ENCODE measurements around the gene FBXO44. TPM values are rescaled to one million over a fixed set of nuclear protein-coding genes. Genes with fewer than 3 reads are reported as not detected.

FBXO44 gene
- total RNA-seq, 1 experiment from 2014 or later = 19.3 TPM

DNA sequence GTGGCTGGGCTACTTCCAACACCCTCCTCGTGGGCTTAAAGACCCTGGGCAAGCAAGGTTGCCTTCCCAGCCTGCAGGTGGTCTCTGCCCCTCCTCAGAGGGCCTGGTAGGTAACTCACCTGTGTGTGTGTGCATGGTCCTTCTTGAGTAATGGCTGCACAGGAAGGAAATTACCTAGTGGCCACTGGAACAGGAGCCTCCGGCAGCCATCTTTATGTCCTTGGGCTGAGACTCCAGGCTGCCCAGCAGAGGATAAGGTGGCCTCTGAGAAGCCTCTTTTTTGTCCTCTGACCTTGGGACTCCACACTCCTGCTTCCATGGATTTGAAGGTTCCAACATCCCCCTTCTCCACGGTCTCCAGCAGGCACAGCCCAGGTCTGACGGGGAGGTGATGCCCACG is 56.8 kb downstream of the FBXO44 start:
- no peaks in the 10 kb centered on the region for H3K27me3 ChIP-seq (replicated peaks; ENCODE audit: insufficient read depth, low read depth, low read length, poor library complexity)
- H3K4me1 ChIP-seq (ENCODE audit: insufficient read depth, low read length, poor library complexity, severe bottlenecking) = peaks cover 18% of the 10 kb centered on the region
- no TSS peak for BruUV-seq (replicated peaks)
- H3K9me3 ChIP-seq (ENCODE audit: low read depth, low read length, poor library complexity, severe bottlenecking) = no peaks in the 10 kb centered on the region
- no peak overlapping the region for H3K27ac ChIP-seq (ENCODE audit: low read depth, low read length, poor library complexity, severe bottlenecking)
- H3K4me3 ChIP-seq (ENCODE audit: low read depth, low read length, poor library complexity, severe bottlenecking) = no peak overlapping the region
- ChIA-PET CTCF (interaction anchor here (0.6 to 1.4 kb wide), 11 partner anchors 8 to 641 kb away, joined by 3 to 7 read pairs (median 4); no protein-coding TSS in a partner anchor), POLR2A (ENCODE audit: low non-redundant PET) (no interaction called here)
- H3K36me3 ChIP-seq (ENCODE audit: insufficient read depth, low read length, poor library complexity, severe bottlenecking) = no peaks in the 10 kb centered on the region
- intact Hi-C loops (cut with micrococcal nuclease; ENCODE audit: unreplicated experiment) = no loop called here
- TF ChIP-seq, protein P1, sequence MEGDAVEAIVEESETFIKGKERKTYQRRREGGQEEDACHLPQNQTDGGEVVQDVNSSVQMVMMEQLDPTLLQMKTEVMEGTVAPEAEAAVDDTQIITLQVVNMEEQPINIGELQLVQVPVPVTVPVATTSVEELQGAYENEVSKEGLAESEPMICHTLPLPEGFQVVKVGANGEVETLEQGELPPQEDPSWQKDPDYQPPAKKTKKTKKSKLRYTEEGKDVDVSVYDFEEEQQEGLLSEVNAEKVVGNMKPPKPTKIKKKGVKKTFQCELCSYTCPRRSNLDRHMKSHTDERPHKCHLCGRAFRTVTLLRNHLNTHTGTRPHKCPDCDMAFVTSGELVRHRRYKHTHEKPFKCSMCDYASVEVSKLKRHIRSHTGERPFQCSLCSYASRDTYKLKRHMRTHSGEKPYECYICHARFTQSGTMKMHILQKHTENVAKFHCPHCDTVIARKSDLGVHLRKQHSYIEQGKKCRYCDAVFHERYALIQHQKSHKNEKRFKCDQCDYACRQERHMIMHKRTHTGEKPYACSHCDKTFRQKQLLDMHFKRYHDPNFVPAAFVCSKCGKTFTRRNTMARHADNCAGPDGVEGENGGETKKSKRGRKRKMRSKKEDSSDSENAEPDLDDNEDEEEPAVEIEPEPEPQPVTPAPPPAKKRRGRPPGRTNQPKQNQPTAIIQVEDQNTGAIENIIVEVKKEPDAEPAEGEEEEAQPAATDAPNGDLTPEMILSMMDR (conservative IDR thresholded peaks at IDR 0.05; ENCODE audit: low read depth, low read length) = no peak
- TF ChIP-seq EZH2 (IDR thresholded peaks at IDR 0.05; ENCODE audit: borderline replicate concordance, low read depth, low read length, poor library complexity, severe bottlenecking) = no peak
- DNase-seq (ENCODE audit: low spot score) = no peak

DNA sequence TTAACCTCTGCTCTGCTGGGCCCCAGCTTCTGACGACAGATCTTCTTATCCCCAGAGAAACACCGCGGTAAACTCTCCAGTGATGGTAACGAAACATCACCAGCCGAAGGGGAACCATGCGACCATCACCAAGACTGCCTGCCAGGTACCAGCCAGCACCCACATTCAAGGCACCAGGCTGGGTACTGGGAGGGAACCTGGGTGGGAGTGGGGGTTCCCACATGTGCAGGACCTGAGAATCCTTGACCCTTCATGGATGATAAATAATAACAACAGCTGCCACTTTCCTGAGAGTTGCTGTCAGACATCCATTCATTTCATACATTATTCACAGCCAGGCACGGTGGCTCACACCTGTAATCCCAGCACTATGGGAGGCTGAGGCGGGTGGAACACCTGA is 57.6 kb downstream of the FBXO44 start:
- Histone ChIP-seq H3K4me1 (ENCODE audit: insufficient read depth, low read length, poor library complexity, severe bottlenecking) (peaks cover 15% of the 10 kb centered on the region), H3K36me3 (ENCODE audit: insufficient read depth, low read length, poor library complexity, severe bottlenecking) (no peaks in the 10 kb centered on the region), H3K27me3 (replicated peaks; ENCODE audit: insufficient read depth, low read depth, low read length, poor library complexity) (no peaks in the 10 kb centered on the region), H3K4me3 (ENCODE audit: low read depth, low read length, poor library complexity, severe bottlenecking) (no peak overlapping the region), H3K9me3 (ENCODE audit: low read depth, low read length, poor library complexity, severe bottlenecking) (no peaks in the 10 kb centered on the region), H3K27ac (ENCODE audit: low read depth, low read length, poor library complexity, severe bottlenecking) (no peak overlapping the region)
- BruUV-seq (replicated peaks) = no TSS peak
- DNase-seq (ENCODE audit: low spot score) = no peak
- intact Hi-C loops (cut with micrococcal nuclease; ENCODE audit: unreplicated experiment) = no loop called here
- ChIA-PET POLR2A (ENCODE audit: low non-redundant PET) (no interaction called here), CTCF (no interaction called here)
- no peak for TF ChIP-seq EZH2 (IDR thresholded peaks at IDR 0.05; ENCODE audit: borderline replicate concordance, low read depth, low read length, poor library complexity, severe bottlenecking)
- TF ChIP-seq, protein P1 (conservative IDR thresholded peaks at IDR 0.05; ENCODE audit: low read depth, low read length) = no peak

Other genes with a start within 250 kb of the FBXO44 start
- 0.49 and 0.79 TPM in 2 replicates for gene DISP3, start 175.7 kb upstream of the FBXO44 start, total RNA-seq (2021)
- 0.61 TPM in 1 of 2 replicates, not detected in the other for gene FBXO2, start 448 bp upstream of the FBXO44 start, total RNA-seq (2021)
- 2.6 and 4.5 TPM in 2 replicates for gene FBXO6, start 9.3 kb downstream of the FBXO44 start, total RNA-seq (2021)
- 134 and 155 TPM in 2 replicates for gene MAD2L2, start 26.3 kb downstream of the FBXO44 start, total RNA-seq (2021)
- gene DRAXIN, start 36.8 kb downstream of the FBXO44 start, total RNA-seq (2021) = 5.5 and 6.7 TPM in 2 replicates
- 23.6 and 33.5 TPM in 2 replicates for gene AGTRAP, start 81.3 kb downstream of the FBXO44 start, total RNA-seq (2021)
- gene C1orf167, start 107.3 kb downstream of the FBXO44 start, total RNA-seq (2021) = not detected in 2 replicates
- 23.3 and 25.8 TPM in 2 replicates for gene MTHFR, start 151.1 kb downstream of the FBXO44 start, total RNA-seq (2021)
- 42.0 and 48.1 TPM in 2 replicates for gene CLCN6, start 151.3 kb downstream of the FBXO44 start, total RNA-seq (2021)
- not detected in 2 replicates for gene NPPA, start 192.9 kb downstream of the FBXO44 start, total RNA-seq (2021)
- not detected in 2 replicates for gene NPPB, start 204.1 kb downstream of the FBXO44 start, total RNA-seq (2021)